WERI-Rb-1 (cell line): ENCODE measurements around the gene TEX19.
"Not testable (repeated sequence)": the region's sequence is repeated elsewhere in the genome, so short reads cannot be mapped to it uniquely, and the experiment has no call there.

Experiments used
- DNase-seq: peaks from one replicate; pipeline ENCODE4 v3.0.0-alpha.2; 2020
- H3K27ac ChIP-seq: fragments of 250-450 bp; sonication (Bioruptor Pico); 2 replicates; pipeline ENCODE4 v1.5.1; 2020; ENCODE audit warnings: mild to moderate bottlenecking, moderate library complexity
- H3K27me3 ChIP-seq: fragments of 250-450 bp; sonication (Bioruptor Pico); 2 replicates; pipeline ENCODE4 v1.5.1; 2021; ENCODE audit warnings: mild to moderate bottlenecking, low read depth, moderate library complexity; ENCODE audit not compliant: insufficient read depth, severe bottlenecking
- H3K36me3 ChIP-seq: fragments of 250-450 bp; sonication (Bioruptor Pico); 2 replicates; pipeline ENCODE4 v1.5.1; 2020; ENCODE audit warnings: mild to moderate bottlenecking, moderate library complexity
- H3K4me3 ChIP-seq: 2 replicates; pipeline ENCODE4 v1.5.1; 2011; ENCODE audit warnings: low read depth, mild to moderate bottlenecking, control low read depth, low read length
- H3K9me3 ChIP-seq: fragments of 250-450 bp; sonication (Bioruptor Pico); 2 replicates; pipeline ENCODE4 v1.5.1; 2021; ENCODE audit warnings: mild to moderate bottlenecking, moderate library complexity; ENCODE audit not compliant: severe bottlenecking
- CTCF ChIP-seq: IDR thresholded peaks from 2 replicates; pipeline ENCODE4 v1.5.1; 2011; ENCODE audit warnings: low read depth, mild to moderate bottlenecking, control low read depth, inconsistent platforms, low read length

The TEX19 gene

DNA sequence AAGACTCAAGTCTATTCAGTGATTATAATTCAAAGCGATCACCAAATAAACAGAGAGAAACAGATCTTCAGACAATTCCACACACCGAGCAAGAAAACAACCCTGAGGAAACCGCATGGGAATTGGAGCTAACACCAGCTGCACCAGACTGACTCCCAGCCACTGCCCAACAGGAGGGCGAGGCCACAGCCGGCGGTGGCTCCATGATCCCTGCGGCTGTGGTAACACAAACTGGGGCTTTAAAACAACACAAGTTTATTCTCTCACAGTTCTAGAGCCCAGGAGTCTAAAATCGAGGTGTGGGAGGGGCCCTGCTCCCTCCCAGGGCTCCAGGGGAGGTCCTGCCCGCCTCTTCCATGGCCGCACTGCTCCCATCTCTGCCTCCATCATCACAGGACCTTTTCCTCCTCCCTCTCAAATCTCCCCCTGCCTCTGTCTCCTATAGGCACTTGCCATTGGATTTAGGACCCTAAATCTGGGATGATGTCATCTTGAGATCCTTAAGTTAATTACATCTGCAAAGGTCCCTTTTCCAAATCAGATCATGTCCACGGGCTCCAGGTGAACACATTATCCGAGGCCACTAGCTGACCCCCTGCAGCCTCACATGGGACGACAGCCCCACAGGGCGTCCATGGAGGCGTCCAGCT, 49.4 kb downstream of the TEX19 start:
- Histone ChIP-seq H3K36me3 (peaks cover 37% of the 10 kb centered on the region), H3K9me3 (no peaks in the 10 kb centered on the region), H3K27ac (no peak overlapping the region), H3K4me3 (no peak overlapping the region), H3K27me3 (no peaks in the 10 kb centered on the region)
- DNase-seq, result no peak
- TF ChIP-seq CTCF, result no peak

- no peaks in the 10 kb centered on the region for H3K9me3 ChIP-seq
- H3K27me3 ChIP-seq, result no peaks in the 10 kb centered on the region
- no peak overlapping the region for H3K4me3 ChIP-seq
- H3K27ac ChIP-seq, result no peak overlapping the region
- TF ChIP-seq CTCF, result no peak
- peaks cover 35% of the 10 kb centered on the region for H3K36me3 ChIP-seq
- no peak for DNase-seq
Measured at GRCh38 chr17:82408938-82409318, 49.9 kb downstream of the TEX19 start.

- DNase-seq, result no peak
- peaks cover 40% of the 10 kb centered on the region for H3K36me3 ChIP-seq
- H3K27me3 ChIP-seq, result no peaks in the 10 kb centered on the region
- TF ChIP-seq CTCF, result 0 out of 2 replicates have a peak, but pooled peaks have one; percentile 14
- no peak overlapping the region for H3K4me3 ChIP-seq
- no peaks in the 10 kb centered on the region for H3K9me3 ChIP-seq
- H3K27ac ChIP-seq, result no peak overlapping the region
Measured at GRCh38 chr17:82410014-82410716, 51.1 kb downstream of the TEX19 start.

DNA sequence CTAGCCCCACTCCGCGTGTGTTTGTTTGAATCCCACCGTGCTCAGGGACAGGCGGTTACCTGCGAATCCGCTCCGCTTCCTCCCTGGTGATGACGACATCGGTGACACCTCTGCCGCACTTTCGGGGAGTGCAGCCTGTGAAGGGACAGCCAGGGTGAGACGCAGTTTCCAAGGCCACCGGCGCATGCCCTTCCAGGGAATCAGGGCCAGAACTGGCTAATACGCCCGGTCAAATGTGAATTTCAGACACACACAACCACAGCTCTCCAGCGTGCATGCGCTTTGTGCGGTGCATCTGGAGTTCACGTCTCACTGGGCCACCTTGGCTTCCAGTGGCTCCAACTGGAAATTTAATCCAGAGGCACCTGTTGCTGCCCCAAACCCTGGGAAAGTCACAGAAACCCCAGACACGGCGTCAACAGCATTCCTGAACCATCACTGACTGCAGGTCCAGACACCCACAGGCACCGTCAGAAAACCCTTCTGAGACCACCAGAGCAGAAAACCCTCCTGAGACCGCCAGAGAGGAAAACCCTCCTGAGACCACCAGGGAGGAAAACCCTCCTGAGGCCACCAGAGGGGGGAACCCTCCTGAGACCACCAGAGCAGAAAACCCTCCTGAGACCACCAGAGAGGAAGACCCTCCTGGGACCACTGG, 52.5 kb downstream of the TEX19 start:
- Histone ChIP-seq H3K4me3 (no peak overlapping the region), H3K9me3 (no peaks in the 10 kb centered on the region), H3K27me3 (no peaks in the 10 kb centered on the region), H3K27ac (no peak overlapping the region), H3K36me3 (peaks cover 35% of the 10 kb centered on the region)
- no peak for TF ChIP-seq CTCF
- DNase-seq, result no peak

DNA sequence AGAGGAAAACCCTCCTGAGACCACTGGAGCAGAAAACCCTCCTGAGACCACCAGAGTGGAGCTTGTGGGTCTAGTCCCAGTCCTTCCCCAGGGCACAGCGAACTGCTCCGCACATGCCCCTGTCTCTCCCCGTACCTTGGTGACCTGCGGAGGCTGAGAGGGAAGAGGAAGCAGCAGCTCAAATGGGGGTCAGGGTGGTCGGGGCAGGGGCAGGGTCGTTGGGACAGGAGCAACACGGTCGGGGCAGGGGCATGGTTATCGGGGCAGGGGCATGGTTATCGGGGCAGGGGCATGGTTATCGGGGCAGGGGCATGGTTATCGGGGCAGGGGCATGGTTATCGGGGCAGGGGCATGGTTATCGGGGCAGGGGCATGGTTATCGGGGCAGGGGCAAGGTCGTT, 53.0 kb downstream of the TEX19 start:
- H3K4me3 ChIP-seq, H3K27me3 ChIP-seq, H3K27ac ChIP-seq, H3K9me3 ChIP-seq, DNase-seq: not testable (repeated sequence)
- peaks cover 35% of the 10 kb centered on the region for H3K36me3 ChIP-seq
